ENCODE data around the gene DNAJB8. TPM values are rescaled to one million over a fixed set of nuclear protein-coding genes. Genes with fewer than 3 reads are reported as not detected.
A peak's percentile ranks its signal among the peaks of the same experiment; 100 is the strongest.

The DNAJB8 gene
- total RNA-seq, 1 donor from 2014 or later: not detected

- no peak overlapping the region for H3K9ac ChIP-seq (ENCODE audit: low read length)
- no peak for DNase-seq (ENCODE audit: low read depth)
- no peaks in the 10 kb centered on the region for H3K9me3 ChIP-seq (ENCODE audit: insufficient read depth, low read depth, low read length)
- H2AFZ ChIP-seq (ENCODE audit: low read depth, low read length): no peak overlapping the region
- H3K4me3 ChIP-seq (ENCODE audit: insufficient read depth, low read depth, low read length): no peak overlapping the region
- peaks cover 18% of the 10 kb centered on the region for H3K4me1 ChIP-seq (ENCODE audit: insufficient read depth, low read length)
- H3K27ac ChIP-seq (ENCODE audit: low read depth, low read length): no peak overlapping the region
- peaks cover 18% of the 10 kb centered on the region for H3K4me1 Mint-ChIP-seq (ENCODE audit: low read depth, unreplicated experiment)
- TF ChIP-seq CTCF (IDR thresholded peaks at IDR 0.05; ENCODE audit: insufficient read depth, low read depth, low read length): no peak
- no peak for TF ChIP-seq EZH2 (IDR thresholded peaks at IDR 0.05; ENCODE audit: insufficient read depth, low read length)
- peak; percentile 13 for FAIRE-seq
- H3K36me3 Mint-ChIP-seq (ENCODE audit: low read depth, unreplicated experiment): no peaks in the 10 kb centered on the region
- H3K27ac Mint-ChIP-seq (ENCODE audit: unreplicated experiment): no peak overlapping the region
- H4K20me1 ChIP-seq (ENCODE audit: insufficient read depth, low read length): no peaks in the 10 kb centered on the region
- no peak overlapping the region for H3K4me3 Mint-ChIP-seq (ENCODE audit: unreplicated experiment)
- H3K27me3 Mint-ChIP-seq (ENCODE audit: low read depth, unreplicated experiment): peaks cover 74% of the 10 kb centered on the region
- no peaks in the 10 kb centered on the region for H3K36me3 ChIP-seq (ENCODE audit: insufficient read depth, low read length)
- no peaks in the 10 kb centered on the region for H3K79me2 ChIP-seq (ENCODE audit: insufficient read depth, low read length)
- peaks cover 54% of the 10 kb centered on the region for H3K27me3 ChIP-seq (ENCODE audit: insufficient read depth, low read length)
- no peak overlapping the region for H3K4me2 ChIP-seq (ENCODE audit: low read length)
- H3K9me3 Mint-ChIP-seq (ENCODE audit: unreplicated experiment): peaks cover 8% of the 10 kb centered on the region
These were observed 12.2 kb upstream of the DNAJB8 start for GRCh38 chr3:128478576-128479506.

DNA sequence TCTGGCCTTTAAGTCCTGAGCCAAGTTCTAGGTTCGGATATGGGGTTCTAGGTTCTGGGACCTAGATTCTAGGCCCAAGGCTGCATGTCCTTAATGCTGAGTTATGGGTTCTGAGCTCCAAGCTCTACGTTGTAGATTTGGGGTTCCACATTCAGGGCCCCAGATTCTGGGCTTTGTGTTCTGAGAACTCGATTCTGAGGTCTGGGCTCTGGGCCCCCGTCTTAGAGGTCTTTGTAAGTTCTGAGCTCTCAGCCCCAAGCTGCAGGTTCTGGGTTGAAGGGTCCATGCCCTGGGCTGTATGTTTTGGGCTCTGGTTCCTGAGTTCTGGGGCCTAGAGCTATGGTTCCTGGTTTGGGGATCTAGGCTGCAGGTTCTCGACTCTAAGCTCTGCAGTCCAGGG is 10.0 kb upstream of the DNAJB8 start:
- Mint-ChIP-seq H3K4me3 (ENCODE audit: unreplicated experiment) (no peak overlapping the region), H3K36me3 (ENCODE audit: low read depth, unreplicated experiment) (no peaks in the 10 kb centered on the region), H3K27me3 (ENCODE audit: low read depth, unreplicated experiment) (peaks cover 86% of the 10 kb centered on the region), H3K4me1 (ENCODE audit: low read depth, unreplicated experiment) (no peaks in the 10 kb centered on the region), H3K9me3 (ENCODE audit: unreplicated experiment) (peaks cover 9% of the 10 kb centered on the region), H3K27ac (ENCODE audit: unreplicated experiment) (no peak overlapping the region)
- no peaks in the 10 kb centered on the region for H3K79me2 ChIP-seq (ENCODE audit: insufficient read depth, low read length)
- no peak overlapping the region for H3K27ac ChIP-seq (ENCODE audit: low read depth, low read length)
- H3K27me3 ChIP-seq (ENCODE audit: insufficient read depth, low read length): peaks cover 62% of the 10 kb centered on the region
- H3K4me2 ChIP-seq (ENCODE audit: low read length): no peak overlapping the region
- no peak overlapping the region for H3K9ac ChIP-seq (ENCODE audit: low read length)
- no peak overlapping the region for H2AFZ ChIP-seq (ENCODE audit: low read depth, low read length)
- H3K4me3 ChIP-seq (ENCODE audit: insufficient read depth, low read depth, low read length): no peak overlapping the region
- no peaks in the 10 kb centered on the region for H3K4me1 ChIP-seq (ENCODE audit: insufficient read depth, low read length)
- H4K20me1 ChIP-seq (ENCODE audit: insufficient read depth, low read length): no peaks in the 10 kb centered on the region
- TF ChIP-seq CTCF (IDR thresholded peaks at IDR 0.05; ENCODE audit: insufficient read depth, low read depth, low read length) (no peak), EZH2 (IDR thresholded peaks at IDR 0.05; ENCODE audit: insufficient read depth, low read length) (no peak)
- DNase-seq (ENCODE audit: low read depth) (no peak), FAIRE-seq (no peak)
- H3K36me3 ChIP-seq (ENCODE audit: insufficient read depth, low read length): no peaks in the 10 kb centered on the region
- peaks cover 3% of the 10 kb centered on the region for H3K9me3 ChIP-seq (ENCODE audit: insufficient read depth, low read depth, low read length)

- Histone ChIP-seq H3K36me3 (ENCODE audit: insufficient read depth, low read length) (no peaks in the 10 kb centered on the region), H3K27ac (ENCODE audit: low read depth, low read length) (no peak overlapping the region), H4K20me1 (ENCODE audit: insufficient read depth, low read length) (no peaks in the 10 kb centered on the region), H3K79me2 (ENCODE audit: insufficient read depth, low read length) (no peaks in the 10 kb centered on the region), H3K9me3 (ENCODE audit: insufficient read depth, low read depth, low read length) (peaks cover 5% of the 10 kb centered on the region), H3K27me3 (ENCODE audit: insufficient read depth, low read length) (peaks cover 64% of the 10 kb centered on the region), H3K9ac (ENCODE audit: low read length) (no peak overlapping the region), H3K4me1 (ENCODE audit: insufficient read depth, low read length) (no peaks in the 10 kb centered on the region), H3K4me3 (ENCODE audit: insufficient read depth, low read depth, low read length) (no peak overlapping the region), H2AFZ (ENCODE audit: low read depth, low read length) (no peak overlapping the region), H3K4me2 (ENCODE audit: low read length) (no peak overlapping the region)
- no peak for DNase-seq (ENCODE audit: low read depth)
- Mint-ChIP-seq H3K27me3 (ENCODE audit: low read depth, unreplicated experiment) (peaks cover 87% of the 10 kb centered on the region), H3K27ac (ENCODE audit: unreplicated experiment) (no peak overlapping the region), H3K4me1 (ENCODE audit: low read depth, unreplicated experiment) (no peaks in the 10 kb centered on the region), H3K4me3 (ENCODE audit: unreplicated experiment) (no peak overlapping the region), H3K36me3 (ENCODE audit: low read depth, unreplicated experiment) (peaks cover 2% of the 10 kb centered on the region), H3K9me3 (ENCODE audit: unreplicated experiment) (peaks cover 13% of the 10 kb centered on the region)
- FAIRE-seq: no peak
- TF ChIP-seq CTCF (IDR thresholded peaks at IDR 0.05; ENCODE audit: insufficient read depth, low read depth, low read length) (no peak), EZH2 (IDR thresholded peaks at IDR 0.05; ENCODE audit: insufficient read depth, low read length) (no peak)
These were observed 8.7 kb upstream of the DNAJB8 start for GRCh38 chr3:128475355-128475754.
